ENCODE data around the gene PPT2. TPM values are rescaled to one million over a fixed set of nuclear protein-coding genes. Genes with fewer than 3 reads are reported as not detected.
"Not testable (repeated sequence)": the region's sequence is repeated elsewhere in the genome, so short reads cannot be mapped to it uniquely, and the experiment has no call there.

PPT2 gene
- total RNA-seq, 3 donors from 2014 or later: 16.8 to 37.2 (median 34.4) TPM

GRCh38 chr6:32181915-32182529 is 28.1 kb downstream of the PPT2 start:
- DNase-seq: no peak

GRCh38 chr6:32182555-32182981 is 28.6 kb downstream of the PPT2 start:
- H3K9me3 ChIP-seq: no peaks in the 10 kb centered on the region
- peaks cover 4% of the 10 kb centered on the region for H3K36me3 ChIP-seq (ENCODE audit: low read depth)
- intact Hi-C loops (cut with DNase I, micrococcal nuclease): no loop called here
- peaks cover 25% of the 10 kb centered on the region for H3K4me1 ChIP-seq (ENCODE audit: low read depth)
- H3K4me3 ChIP-seq: no peak overlapping the region
- no peak for TF ChIP-seq CTCF (IDR thresholded peaks at IDR 0.05)
- DNase-seq (no peak), ATAC-seq (no peak)

More at GRCh38 chr6:32181915-32182529, 28.1 kb downstream of the PPT2 start:
- intact Hi-C loops (cut with DNase I, micrococcal nuclease): no loop called here
- no peak for TF ChIP-seq CTCF (IDR thresholded peaks at IDR 0.05)
- ATAC-seq: no peak
- Histone ChIP-seq H3K9me3 (no peaks in the 10 kb centered on the region), H3K36me3 (ENCODE audit: low read depth) (peaks cover 4% of the 10 kb centered on the region), H3K4me3 (no peak overlapping the region), H3K4me1 (ENCODE audit: low read depth) (peaks cover 27% of the 10 kb centered on the region)

- peaks cover 2% of the 10 kb centered on the region for H3K36me3 ChIP-seq (ENCODE audit: low read depth)
- H3K4me1 ChIP-seq (ENCODE audit: low read depth): peaks cover 28% of the 10 kb centered on the region
- no peak for ATAC-seq
- no peak for TF ChIP-seq CTCF (IDR thresholded peaks at IDR 0.05)
- no peaks in the 10 kb centered on the region for H3K9me3 ChIP-seq
- no peak overlapping the region for H3K4me3 ChIP-seq
- no peak for DNase-seq
- intact Hi-C loops (cut with DNase I, micrococcal nuclease): no loop called here
These were observed 29.1 kb downstream of the PPT2 start for GRCh38 chr6:32183030-32183429.

GRCh38 chr6:32183483-32184083 is 29.6 kb downstream of the PPT2 start:
- no peak for TF ChIP-seq CTCF (IDR thresholded peaks at IDR 0.05)
- intact Hi-C loops (cut with DNase I, micrococcal nuclease): no loop called here
- H3K4me1 ChIP-seq (ENCODE audit: low read depth): peaks cover 30% of the 10 kb centered on the region
- ATAC-seq (no peak), DNase-seq (no peak)
- H3K4me3 ChIP-seq: no peak overlapping the region
- H3K36me3 ChIP-seq (ENCODE audit: low read depth): no peaks in the 10 kb centered on the region
- no peaks in the 10 kb centered on the region for H3K9me3 ChIP-seq

GRCh38 chr6:32184084-32184640 is 30.2 kb downstream of the PPT2 start, which contains the start of gene AGER:
TSS of gene AGER (minus strand) at chr6:32184253. CDS start at chr6:32184222, 31 bp downstream.
- intact Hi-C loops (cut with DNase I, micrococcal nuclease): no loop called here
- DNase-seq (no peak), ATAC-seq (no peak)
- H3K4me3 ChIP-seq: no peak within 1 kb of the TSS
- peaks cover 31% of the 10 kb centered on the region for H3K4me1 ChIP-seq (ENCODE audit: low read depth)
- no peaks in the 10 kb centered on the region for H3K9me3 ChIP-seq
- no peaks in the 10 kb centered on the region for H3K36me3 ChIP-seq (ENCODE audit: low read depth)
- no peak for TF ChIP-seq CTCF (IDR thresholded peaks at IDR 0.05)

- H3K9me3 ChIP-seq; intact Hi-C loops (cut with DNase I, micrococcal nuclease); H3K4me3 ChIP-seq; H3K36me3 ChIP-seq (ENCODE audit: low read depth): not testable (repeated sequence)
- DNase-seq (peak; percentile 73 to 82 (median 77)), ATAC-seq (peak; percentile 45)
- H3K4me1 ChIP-seq (ENCODE audit: low read depth): peaks cover 23% of the 10 kb centered on the region
These were observed 31.8 kb downstream of the PPT2 start for GRCh38 chr6:32185681-32186131.

- H3K9me3 ChIP-seq: not testable (repeated sequence)
These were observed 32.4 kb downstream of the PPT2 start for GRCh38 chr6:32186151-32186840.

More at GRCh38 chr6:32186151-32186840, 32.4 kb downstream of the PPT2 start:
- peaks cover 26% of the 10 kb centered on the region for H3K4me1 ChIP-seq (ENCODE audit: low read depth)
- H3K36me3 ChIP-seq (ENCODE audit: low read depth); ATAC-seq; intact Hi-C loops (cut with DNase I, micrococcal nuclease); H3K4me3 ChIP-seq; DNase-seq: not testable (repeated sequence)

Data from mucosa of descending colon (tissue), 3 donors.